ENCODE results near the gene SLC26A6. TPM values are rescaled to one million over a fixed set of nuclear protein-coding genes. Genes with fewer than 3 reads are reported as not detected.
A peak's percentile ranks its signal among the peaks of the same experiment; 100 is the strongest.

The SLC26A6 gene
- total RNA-seq (10 to 100 TPM; 13.5 to 14.4 TPM), total RNA-seq (2.2 to 69.5 (median 29.3) reads per million in 172 experiments)
- 11.9 TPM for polyA plus RNA-seq (2013, experiment 1 of 2)
- polyA plus RNA-seq (2013, experiment 2 of 2), result 15.1 TPM

- H3K4me1 ChIP-seq (ENCODE audit: insufficient read depth, low read length), result peaks cover 32% of the 10 kb centered on the region
- H3K27ac ChIP-seq (ENCODE audit: low read depth in 1 of 2, low read length in 2 of 2), result peak within 1 kb of the TSS in 1 of 2 donors; percentile 22
- no peak for TF ChIP-seq CTCF (IDR thresholded peaks at IDR 0.05)
- ChIA-PET POLR2A (interaction anchor here (0.6 to 1.7 kb wide), 15 partner anchors 11 to 459 kb away, joined by 3 to 6 read pairs (median 4); partner anchors contain the start of genes CCDC51, CELSR3, NCKIPSD and NDUFAF3), CTCF (interaction anchor here (0.7 to 2.1 kb wide), 5 partner anchors 26 to 459 kb away, joined by 3 to 10 read pairs (median 4); partner anchors contain the start of genes IP6K2, QRICH1, SLC25A20 and UQCRC1)
- no peaks in the 10 kb centered on the region for H3K27me3 Mint-ChIP-seq
- peak within 1 kb of the TSS; percentile 87 for H3K4me3 ChIP-seq (ENCODE audit: low read length)
- H3K36me3 ChIP-seq (ENCODE audit: insufficient read depth, low read length), result peaks cover 3% of the 10 kb centered on the region
- ATAC-seq (ENCODE audit: poor library complexity) (peak; percentile 98), DNase-seq (peak; percentile 80 to 95 (median 94))
- peak within 1 kb of the TSS; percentile 88 for H3K4me3 Mint-ChIP-seq
- intact Hi-C loops (cut with DNase I, micrococcal nuclease), result loop anchor here (1.0 to 2.0 kb wide), 4 partner anchors 19 to 49 kb away; partner anchors contain the start of genes NCKIPSD (in 1 of the 2) and UQCRC1 (in 1 of the 2)
- H3K27ac Mint-ChIP-seq, result no peak within 1 kb of the TSS
- H3K27me3 ChIP-seq (ENCODE audit: control insufficient read depth in 1 of 2, insufficient read depth in 2 of 2, low read length in 2 of 2), result no peaks in the 10 kb centered on the region
- H3K9me3 ChIP-seq (ENCODE audit: control insufficient read depth in 1 of 2, insufficient read depth in 1 of 2, low read length in 2 of 2), result no peaks in the 10 kb centered on the region
- no peaks in the 10 kb centered on the region for H3K9me3 Mint-ChIP-seq
- peaks cover 19% of the 10 kb centered on the region for H3K4me1 Mint-ChIP-seq (ENCODE audit: low read depth)
- H3K36me3 Mint-ChIP-seq (ENCODE audit: low read depth), result peaks cover 4% of the 10 kb centered on the region
These were observed at the start of gene SLC26A6 for GRCh38 chr3:48635222-48636021. Gene SLC26A6 (minus strand): TSS chr3:48635461. CDS start chr3:48635393, 68 bp downstream.

GRCh38 chr3:48684480-48685143 lies 49.4 kb upstream of the SLC26A6 start:
- no peaks in the 10 kb centered on the region for H3K9me3 Mint-ChIP-seq
- ATAC-seq (ENCODE audit: poor library complexity), result no peak

More at GRCh38 chr3:48684480-48685143, 49.4 kb upstream of the SLC26A6 start:
- Mint-ChIP-seq H3K4me1 (ENCODE audit: low read depth) (peaks cover 45% of the 10 kb centered on the region), H3K27me3 (no peaks in the 10 kb centered on the region), H3K36me3 (ENCODE audit: low read depth) (peaks cover 68% of the 10 kb centered on the region), H3K4me3 (peak overlapping the region; percentile 92), H3K27ac (peak overlapping the region; percentile 79)
- Histone ChIP-seq H3K27me3 (ENCODE audit: control insufficient read depth in 1 of 2, insufficient read depth in 2 of 2, low read length in 2 of 2) (no peaks in the 10 kb centered on the region), H3K9me3 (ENCODE audit: control insufficient read depth in 1 of 2, insufficient read depth in 1 of 2, low read length in 2 of 2) (no peaks in the 10 kb centered on the region), H3K4me3 (ENCODE audit: low read length) (peak overlapping the region; percentile 69), H3K4me1 (ENCODE audit: insufficient read depth, low read length) (peaks cover 37% of the 10 kb centered on the region), H3K36me3 (ENCODE audit: insufficient read depth, low read length) (peaks cover 53% of the 10 kb centered on the region), H3K27ac (ENCODE audit: low read depth in 1 of 2, low read length in 2 of 2) (no peak overlapping the region)
- DNase-seq, result peak in 2 of 14 experiments; percentile 32 to 36
- no peak for TF ChIP-seq CTCF (IDR thresholded peaks at IDR 0.05)
- POLR2A ChIA-PET, result interaction anchor here (0.9 to 1.1 kb wide), 2 partner anchors 323 to 409 kb away, joined by 3 read pairs; partner anchors contain the start of genes QRICH1 and WDR6
- CTCF ChIA-PET, result no interaction called here
- intact Hi-C loops (cut with DNase I, micrococcal nuclease), result loop anchor here (1.0 to 10.0 kb wide), 6 partner anchors 26 to 1820 kb away; partner anchors contain the start of genes CACNA2D2 (in 1 of the 2), ELP6 (in 1 of the 2), IP6K2 (in 1 of the 2) and SLC26A6 (in 1 of the 2)

Measured in CD4-positive, alpha-beta T cell (primary cell).